HEK293 (cell line): ENCODE measurements around the gene PRPF31.

ENCODE experiments used
- ZBTB20 ChIP-seq: fragments of 450-650 bp; formaldehyde crosslinking; IDR thresholded peaks from 2 replicates; pipeline ENCODE4 v1.5.1; 2016; ENCODE audit warnings: missing biosample characterization, missing genetic modification characterization
- ZNF2 ChIP-seq: fragments of 450-650 bp; formaldehyde crosslinking; IDR thresholded peaks from 2 replicates; pipeline ENCODE4 v1.5.1; 2016; ENCODE audit warnings: missing biosample characterization, missing genetic modification characterization
- ZSCAN16 ChIP-seq: fragments of 450-650 bp; formaldehyde crosslinking; IDR thresholded peaks from 2 replicates; pipeline ENCODE4 v1.5.1; 2016; ENCODE audit warnings: missing biosample characterization, missing genetic modification characterization
- TF ChIP-seq, protein P1 (sequence below): fragments of 450-650 bp; formaldehyde crosslinking; IDR thresholded peaks from 2 replicates; pipeline ENCODE4 v1.5.1; 2016; ENCODE audit warnings: missing biosample characterization, missing genetic modification characterization

DNA sequence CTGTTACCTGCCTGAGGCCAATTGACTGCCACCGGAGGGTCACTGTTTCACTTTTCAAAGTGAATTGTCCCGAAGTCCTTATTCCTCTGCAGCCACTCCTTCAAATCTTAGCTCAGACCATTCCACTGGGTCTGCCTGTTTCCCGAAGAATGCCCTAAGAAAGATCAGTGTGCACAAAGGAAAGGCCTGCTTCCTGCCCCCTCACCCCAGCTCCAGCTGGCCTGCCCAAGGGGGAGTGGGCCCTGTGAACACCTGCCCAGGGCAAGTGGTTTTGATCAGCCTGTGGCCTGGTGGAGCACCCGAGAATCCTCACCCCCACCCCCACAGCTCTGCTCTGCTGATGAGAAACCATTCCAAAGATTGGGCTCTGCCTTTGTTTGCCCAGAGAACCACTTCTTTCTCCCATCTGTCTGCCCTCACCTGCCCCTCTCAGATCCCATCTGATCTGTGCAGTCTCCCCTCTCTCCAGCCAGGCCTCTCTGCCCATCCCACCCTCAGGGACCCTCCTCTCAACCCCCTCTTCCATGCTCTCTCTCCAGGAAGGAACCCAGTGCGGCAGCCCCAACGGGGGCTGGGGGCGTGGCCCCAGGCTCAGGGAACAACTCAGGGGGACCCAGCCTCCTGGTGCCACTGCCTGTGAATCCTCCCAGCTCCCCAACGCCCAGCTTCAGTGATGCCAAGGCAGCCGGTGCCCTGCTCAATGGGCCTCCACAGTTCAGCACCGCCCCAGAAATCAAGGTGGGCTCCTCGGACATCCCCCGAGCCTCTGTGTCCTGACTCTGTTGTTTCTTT, 33.7 kb downstream of the PRPF31 start:
- TF ChIP-seq ZSCAN16 (tag by site-specific recombination) (no peak), ZNF2 (tag by site-specific recombination) (no peak), ZBTB20 (tag by site-specific recombination) (no peak)
- TF ChIP-seq, protein P1, sequence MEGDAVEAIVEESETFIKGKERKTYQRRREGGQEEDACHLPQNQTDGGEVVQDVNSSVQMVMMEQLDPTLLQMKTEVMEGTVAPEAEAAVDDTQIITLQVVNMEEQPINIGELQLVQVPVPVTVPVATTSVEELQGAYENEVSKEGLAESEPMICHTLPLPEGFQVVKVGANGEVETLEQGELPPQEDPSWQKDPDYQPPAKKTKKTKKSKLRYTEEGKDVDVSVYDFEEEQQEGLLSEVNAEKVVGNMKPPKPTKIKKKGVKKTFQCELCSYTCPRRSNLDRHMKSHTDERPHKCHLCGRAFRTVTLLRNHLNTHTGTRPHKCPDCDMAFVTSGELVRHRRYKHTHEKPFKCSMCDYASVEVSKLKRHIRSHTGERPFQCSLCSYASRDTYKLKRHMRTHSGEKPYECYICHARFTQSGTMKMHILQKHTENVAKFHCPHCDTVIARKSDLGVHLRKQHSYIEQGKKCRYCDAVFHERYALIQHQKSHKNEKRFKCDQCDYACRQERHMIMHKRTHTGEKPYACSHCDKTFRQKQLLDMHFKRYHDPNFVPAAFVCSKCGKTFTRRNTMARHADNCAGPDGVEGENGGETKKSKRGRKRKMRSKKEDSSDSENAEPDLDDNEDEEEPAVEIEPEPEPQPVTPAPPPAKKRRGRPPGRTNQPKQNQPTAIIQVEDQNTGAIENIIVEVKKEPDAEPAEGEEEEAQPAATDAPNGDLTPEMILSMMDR (tag by site-specific recombination), result no peak
